ENCODE data around the gene CACNB2.

The CACNB2 gene

GRCh38 chr10:18229826-18230225 is 89.6 kb downstream of the CACNB2 start:
- DNase-seq (ENCODE audit: low read depth in 2 of 2), result no peak

GRCh38 chr10:18230794-18231193 is 90.6 kb downstream of the CACNB2 start:
- no peak for DNase-seq (ENCODE audit: low read depth in 2 of 2)

DNA sequence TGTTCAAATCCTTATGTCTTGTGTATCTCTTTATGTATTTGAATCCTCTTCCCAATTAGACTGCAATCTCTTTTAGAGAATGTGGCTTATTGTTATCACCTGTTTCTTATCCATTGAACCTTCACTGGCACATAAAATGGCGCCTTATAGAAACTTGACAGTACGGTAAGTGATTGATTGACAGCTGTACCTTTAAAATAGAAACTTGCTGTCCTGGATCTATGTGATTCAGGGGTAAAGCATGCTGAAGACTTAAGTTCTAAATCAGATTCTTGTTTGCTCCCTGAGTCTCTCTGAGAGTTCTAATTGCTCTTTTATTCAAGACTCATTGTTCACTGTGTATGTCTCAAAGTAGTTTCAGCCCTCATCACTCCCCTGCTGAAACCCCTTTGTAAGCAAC is 91.3 kb downstream of the CACNB2 start:
- no peak for DNase-seq (ENCODE audit: low read depth in 2 of 2)

- no peak for DNase-seq (ENCODE audit: low read depth in 2 of 2)
Measured at GRCh38 chr10:18233775-18234174, 93.6 kb downstream of the CACNB2 start.

- DNase-seq (ENCODE audit: low read depth in 2 of 2), result no peak
Measured at GRCh38 chr10:18235477-18235876, 95.3 kb downstream of the CACNB2 start.

DNA sequence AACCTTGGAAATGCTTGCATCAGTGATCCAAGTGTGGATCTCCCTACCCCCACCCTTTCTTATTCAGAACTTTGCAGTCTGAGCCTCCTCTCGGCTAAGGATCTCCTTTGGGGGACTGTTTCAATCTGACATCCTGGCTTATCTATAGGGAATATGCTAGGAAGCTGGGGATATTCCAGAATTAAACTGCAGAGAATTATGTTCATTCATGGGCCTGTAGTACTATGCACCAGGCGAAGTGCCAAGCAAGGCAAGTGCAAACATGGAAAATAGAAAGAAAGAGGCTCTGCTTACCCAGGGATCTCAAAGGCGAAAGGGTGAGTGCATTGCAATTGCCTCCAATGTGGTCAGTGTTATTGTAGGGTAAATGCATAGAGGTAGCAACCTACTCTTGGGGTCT is 96.5 kb downstream of the CACNB2 start:
- no peak for DNase-seq (ENCODE audit: low read depth in 2 of 2)

GRCh38 chr10:18238870-18239485 is 98.8 kb downstream of the CACNB2 start:
- no peak for DNase-seq (ENCODE audit: low read depth in 2 of 2)

DNA sequence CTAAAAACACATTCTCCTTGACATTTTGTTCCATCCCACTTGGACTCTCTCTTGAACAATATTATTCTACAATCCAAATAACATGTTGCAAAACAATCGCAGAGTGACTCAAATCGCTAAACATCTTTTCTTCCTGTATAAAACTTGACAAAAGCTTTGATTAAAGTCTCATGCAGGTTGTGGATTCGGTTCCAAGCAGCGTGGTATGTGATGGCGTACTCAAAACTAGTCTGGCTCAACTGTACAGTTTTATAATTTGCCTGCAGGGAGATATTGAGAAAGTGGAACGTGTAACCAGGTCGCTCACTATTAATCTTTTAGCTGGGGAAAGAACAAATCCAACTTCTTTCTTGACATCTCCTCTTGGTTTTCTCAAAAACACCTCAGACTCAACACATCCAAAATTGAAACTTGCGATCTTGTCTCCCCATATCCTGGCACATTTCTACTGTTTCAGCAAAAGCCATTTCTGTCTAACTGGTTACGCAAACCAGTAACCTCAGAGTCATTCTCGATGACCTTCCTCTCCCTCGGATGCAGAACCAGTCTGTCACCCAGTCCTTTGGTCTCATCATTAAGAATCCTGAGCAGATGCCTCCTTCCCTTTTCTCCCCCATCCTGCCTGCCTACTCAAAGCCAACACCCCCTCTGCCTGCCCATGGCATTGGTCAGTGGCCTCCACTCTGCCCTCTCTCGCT is 100.1 kb downstream of the CACNB2 start:
- no peak for DNase-seq (ENCODE audit: low read depth in 2 of 2)

- no peak for DNase-seq (ENCODE audit: low read depth in 2 of 2)
Measured at GRCh38 chr10:18246967-18247366, 106.7 kb downstream of the CACNB2 start.

DNA sequence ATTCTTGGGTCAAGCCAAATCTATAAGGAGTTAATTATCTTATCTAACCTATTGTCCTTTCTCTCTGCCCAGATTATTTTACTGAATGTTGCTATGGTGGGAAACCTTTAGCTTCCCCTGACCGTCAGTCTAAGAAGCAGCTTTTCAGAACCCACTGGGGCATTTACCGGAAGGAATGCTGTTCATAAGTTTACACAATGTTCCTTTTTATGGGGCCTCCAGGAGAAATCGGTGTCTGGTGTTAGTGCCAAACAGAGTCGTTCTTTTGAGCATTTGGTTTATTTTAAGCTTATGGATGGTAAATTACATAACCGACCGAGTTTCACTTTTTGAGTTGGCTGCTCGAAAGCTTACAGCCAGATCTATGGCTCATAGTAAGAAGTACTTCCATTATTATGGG is 111.9 kb downstream of the CACNB2 start:
- DNase-seq (ENCODE audit: low read depth in 2 of 2), result no peak

DNA sequence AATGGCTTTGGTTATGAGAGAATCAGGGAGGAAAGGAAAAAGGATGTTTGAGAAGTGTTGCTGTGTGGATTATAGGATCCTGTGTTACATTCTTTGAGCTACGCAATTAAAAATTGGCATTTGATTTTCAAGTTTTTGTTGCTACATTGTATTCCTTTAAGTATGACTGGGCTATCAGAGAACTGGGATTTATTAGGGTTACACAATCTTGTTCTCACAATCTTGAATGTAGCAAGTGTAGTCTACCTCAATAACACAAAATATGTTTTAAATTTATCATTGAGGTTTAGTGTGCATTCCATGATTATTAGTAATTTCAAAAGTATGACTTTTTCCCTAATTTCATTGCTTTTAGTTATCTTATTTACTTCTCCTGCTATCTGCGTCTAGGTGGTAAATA is 113.9 kb downstream of the CACNB2 start:
- DNase-seq (ENCODE audit: low read depth in 2 of 2), result no peak

GRCh38 chr10:18254692-18255091 is 114.5 kb downstream of the CACNB2 start:
- no peak for DNase-seq (ENCODE audit: low read depth in 2 of 2)

- no peak for DNase-seq (ENCODE audit: low read depth in 2 of 2)
Measured at GRCh38 chr10:18260310-18260922, 120.2 kb downstream of the CACNB2 start.

GRCh38 chr10:18261063-18261610 is 120.9 kb downstream of the CACNB2 start:
- no peak for DNase-seq (ENCODE audit: low read depth in 2 of 2)

- DNase-seq (ENCODE audit: low read depth in 2 of 2), result no peak
Measured at GRCh38 chr10:18261768-18262231, 121.6 kb downstream of the CACNB2 start.

GRCh38 chr10:18264466-18265050 is 124.3 kb downstream of the CACNB2 start:
- no peak for DNase-seq (ENCODE audit: low read depth in 2 of 2)

DNA sequence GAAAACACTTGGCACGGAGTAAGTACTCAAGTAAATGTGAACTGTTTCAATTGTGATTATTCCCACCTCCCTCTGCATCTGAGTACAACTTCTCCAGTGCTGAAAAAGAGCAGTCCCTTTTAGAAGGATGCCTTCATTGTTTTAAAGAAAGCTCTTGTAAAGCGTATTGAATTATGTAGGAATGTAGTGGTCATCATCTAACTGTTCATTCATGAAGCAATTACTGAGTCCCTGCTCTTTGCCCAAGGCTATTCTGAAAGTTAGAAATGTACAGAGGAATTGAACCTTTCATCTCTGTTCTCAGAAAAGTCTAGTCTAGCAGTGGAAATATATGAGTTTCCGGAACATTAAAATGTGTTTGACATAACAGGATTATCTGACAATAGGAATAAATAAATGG is 127.8 kb downstream of the CACNB2 start:
- DNase-seq (ENCODE audit: low read depth in 2 of 2), result no peak

- no peak for DNase-seq (ENCODE audit: low read depth in 2 of 2)
Measured at GRCh38 chr10:18271491-18271890, 131.3 kb downstream of the CACNB2 start.

GRCh38 chr10:18273039-18273438 is 132.8 kb downstream of the CACNB2 start:
- no peak for DNase-seq (ENCODE audit: low read depth in 2 of 2)

- DNase-seq (ENCODE audit: low read depth in 2 of 2), result no peak
Measured at GRCh38 chr10:18278181-18278580, 138.0 kb downstream of the CACNB2 start.

DNA sequence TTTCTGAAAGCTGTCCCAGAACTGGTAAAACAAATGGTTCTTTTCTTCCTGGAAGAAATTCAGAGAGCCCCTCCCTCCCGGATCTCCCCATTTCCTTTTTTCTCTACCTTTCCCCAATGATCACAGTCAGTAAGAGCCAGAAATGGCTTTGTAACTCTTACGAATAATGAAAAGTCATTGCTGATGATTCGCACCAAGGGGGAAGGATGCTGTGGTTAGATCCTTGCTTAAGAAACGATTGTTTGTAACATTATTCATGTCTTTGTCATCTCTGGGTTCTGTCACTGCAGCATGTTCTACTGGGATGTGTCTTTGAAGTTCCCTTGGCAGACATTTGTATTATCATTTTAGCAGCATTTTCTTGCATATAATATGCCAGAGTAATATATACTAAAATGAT is 138.9 kb downstream of the CACNB2 start:
- no peak for DNase-seq (ENCODE audit: low read depth in 2 of 2)

- DNase-seq (ENCODE audit: low read depth in 2 of 2), result no peak
Measured at GRCh38 chr10:18282094-18282493, 141.9 kb downstream of the CACNB2 start.
